ENCODE data around the gene BBOX1.

Gene BBOX1

GRCh38 chr11:27002431-27002830, 38.2 kb upstream of the BBOX1 start:
- Histone ChIP-seq H3K27me3 (ENCODE audit: low read length) (no peaks in the 10 kb centered on the region), H3F3A (ENCODE audit: insufficient read depth) (no peaks in the 10 kb centered on the region), H3K4me3 (ENCODE audit: insufficient read depth, low read length, poor library complexity, severe bottlenecking) (no peak overlapping the region), H4K20me1 (ENCODE audit: low read depth, low read length) (no peaks in the 10 kb centered on the region), H3K9ac (ENCODE audit: low read length) (no peak overlapping the region), H2AFZ (ENCODE audit: low read depth, low read length, severe bottlenecking) (no peak overlapping the region), H3K27ac (ENCODE audit: low read depth, low read length) (no peak overlapping the region), H3K4me2 (ENCODE audit: low read depth, low read length, poor library complexity, severe bottlenecking) (no peak overlapping the region), H3K9me2 (replicated peaks; ENCODE audit: insufficient read depth, low read length) (no peaks in the 10 kb centered on the region), H3K9me3 (ENCODE audit: insufficient read depth, low read length) (no peaks in the 10 kb centered on the region), H3K36me3 (ENCODE audit: low read length) (no peaks in the 10 kb centered on the region), H3K79me2 (ENCODE audit: insufficient read depth, low read length) (no peaks in the 10 kb centered on the region)
- TF ChIP-seq, protein P1, sequence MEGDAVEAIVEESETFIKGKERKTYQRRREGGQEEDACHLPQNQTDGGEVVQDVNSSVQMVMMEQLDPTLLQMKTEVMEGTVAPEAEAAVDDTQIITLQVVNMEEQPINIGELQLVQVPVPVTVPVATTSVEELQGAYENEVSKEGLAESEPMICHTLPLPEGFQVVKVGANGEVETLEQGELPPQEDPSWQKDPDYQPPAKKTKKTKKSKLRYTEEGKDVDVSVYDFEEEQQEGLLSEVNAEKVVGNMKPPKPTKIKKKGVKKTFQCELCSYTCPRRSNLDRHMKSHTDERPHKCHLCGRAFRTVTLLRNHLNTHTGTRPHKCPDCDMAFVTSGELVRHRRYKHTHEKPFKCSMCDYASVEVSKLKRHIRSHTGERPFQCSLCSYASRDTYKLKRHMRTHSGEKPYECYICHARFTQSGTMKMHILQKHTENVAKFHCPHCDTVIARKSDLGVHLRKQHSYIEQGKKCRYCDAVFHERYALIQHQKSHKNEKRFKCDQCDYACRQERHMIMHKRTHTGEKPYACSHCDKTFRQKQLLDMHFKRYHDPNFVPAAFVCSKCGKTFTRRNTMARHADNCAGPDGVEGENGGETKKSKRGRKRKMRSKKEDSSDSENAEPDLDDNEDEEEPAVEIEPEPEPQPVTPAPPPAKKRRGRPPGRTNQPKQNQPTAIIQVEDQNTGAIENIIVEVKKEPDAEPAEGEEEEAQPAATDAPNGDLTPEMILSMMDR (IDR thresholded peaks at IDR 0.05; ENCODE audit: insufficient read depth, low read length, poor library complexity, severe bottlenecking): no peak
- TF ChIP-seq EZH2phosphoT487 (conservative IDR thresholded peaks at IDR 0.05; ENCODE audit: low read length): no peak

- no peaks in the 10 kb centered on the region for H3K9me2 ChIP-seq (replicated peaks; ENCODE audit: insufficient read depth, low read length)
- H3F3A ChIP-seq (ENCODE audit: insufficient read depth): no peaks in the 10 kb centered on the region
- H3K4me2 ChIP-seq (ENCODE audit: low read depth, low read length, poor library complexity, severe bottlenecking): no peak overlapping the region
- no peaks in the 10 kb centered on the region for H3K79me2 ChIP-seq (ENCODE audit: insufficient read depth, low read length)
- no peaks in the 10 kb centered on the region for H3K27me3 ChIP-seq (ENCODE audit: low read length)
- H4K20me1 ChIP-seq (ENCODE audit: low read depth, low read length): no peaks in the 10 kb centered on the region
- no peak overlapping the region for H2AFZ ChIP-seq (ENCODE audit: low read depth, low read length, severe bottlenecking)
- H3K27ac ChIP-seq (ENCODE audit: low read depth, low read length): no peak overlapping the region
- no peak overlapping the region for H3K4me3 ChIP-seq (ENCODE audit: insufficient read depth, low read length, poor library complexity, severe bottlenecking)
- no peak overlapping the region for H3K9ac ChIP-seq (ENCODE audit: low read length)
- TF ChIP-seq, protein P1 (IDR thresholded peaks at IDR 0.05; ENCODE audit: insufficient read depth, low read length, poor library complexity, severe bottlenecking): no peak
- TF ChIP-seq EZH2phosphoT487 (conservative IDR thresholded peaks at IDR 0.05; ENCODE audit: low read length): no peak
- H3K9me3 ChIP-seq (ENCODE audit: insufficient read depth, low read length): no peaks in the 10 kb centered on the region
- H3K36me3 ChIP-seq (ENCODE audit: low read length): no peaks in the 10 kb centered on the region
Observed at GRCh38 chr11:27002838-27003237, 37.8 kb upstream of the BBOX1 start.

DNA sequence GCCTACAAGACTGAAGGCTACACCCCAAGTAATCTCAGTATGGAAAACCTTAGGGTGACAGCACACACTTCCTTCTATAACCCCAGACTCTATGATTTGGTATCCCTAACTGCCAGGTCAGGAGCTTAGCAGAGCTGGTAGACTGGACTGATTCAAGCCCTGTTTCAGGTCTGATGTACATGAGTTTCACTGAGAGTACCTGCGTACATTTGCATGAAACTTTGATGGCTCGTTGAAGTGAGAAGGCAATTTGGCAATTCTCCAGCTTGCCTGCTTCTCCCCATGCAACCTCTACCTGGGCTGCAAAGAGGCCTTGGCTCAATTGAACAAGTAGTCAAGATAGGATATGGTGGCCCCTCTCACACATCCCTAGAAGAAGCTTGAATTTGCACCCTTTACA, 36.5 kb upstream of the BBOX1 start:
- H3K4me3 ChIP-seq (ENCODE audit: insufficient read depth, low read length, poor library complexity, severe bottlenecking): no peak overlapping the region
- no peaks in the 10 kb centered on the region for H3K9me3 ChIP-seq (ENCODE audit: insufficient read depth, low read length)
- H3K79me2 ChIP-seq (ENCODE audit: insufficient read depth, low read length): no peaks in the 10 kb centered on the region
- no peak for TF ChIP-seq EZH2phosphoT487 (conservative IDR thresholded peaks at IDR 0.05; ENCODE audit: low read length)
- TF ChIP-seq, protein P1 (IDR thresholded peaks at IDR 0.05; ENCODE audit: insufficient read depth, low read length, poor library complexity, severe bottlenecking): no peak
- H3K9me2 ChIP-seq (replicated peaks; ENCODE audit: insufficient read depth, low read length): no peaks in the 10 kb centered on the region
- H4K20me1 ChIP-seq (ENCODE audit: low read depth, low read length): no peaks in the 10 kb centered on the region
- H3F3A ChIP-seq (ENCODE audit: insufficient read depth): no peaks in the 10 kb centered on the region
- no peak overlapping the region for H3K27ac ChIP-seq (ENCODE audit: low read depth, low read length)
- no peak overlapping the region for H3K4me2 ChIP-seq (ENCODE audit: low read depth, low read length, poor library complexity, severe bottlenecking)
- no peaks in the 10 kb centered on the region for H3K36me3 ChIP-seq (ENCODE audit: low read length)
- no peak overlapping the region for H2AFZ ChIP-seq (ENCODE audit: low read depth, low read length, severe bottlenecking)
- H3K27me3 ChIP-seq (ENCODE audit: low read length): no peaks in the 10 kb centered on the region
- H3K9ac ChIP-seq (ENCODE audit: low read length): no peak overlapping the region

All from SU-DHL-6 (cell line).